ENCODE results near the gene TMC6. TPM values are rescaled to one million over a fixed set of nuclear protein-coding genes. Genes with fewer than 3 reads are reported as not detected.

The TMC6 gene
- total and polyA plus RNA-seq, 12 donors: 22.8 to 109 (median 69.1) TPM

- Histone ChIP-seq H3K9me3 (no peaks in the 10 kb centered on the region), H3K4me1 (peaks cover 16 to 68% (median 48%) of the 10 kb centered on the region in 9 donors), H3K36me3 (peaks cover 0 to 15% (median 0%) of the 10 kb centered on the region in 9 donors), H3K4me3 (no peak overlapping the region), H3K27me3 (no peaks in the 10 kb centered on the region), H3K27ac (peak overlapping the region in 9 of 10 donors; percentile 60 to 88 (median 81))
- TF ChIP-seq CTCF (IDR thresholded peaks at IDR 0.05): no peak
- DNase-seq: no peak
- ATAC-seq: no peak
- intact Hi-C loops (cut with DNase I): loop anchor here in 1 of 10 donors (5.0 kb wide), 1 partner anchor 34 kb away; no protein-coding TSS in a partner anchor
- 91 to 93% methylated on average over 21 of the region's 21 CpGs for WGBS, 2 donors
These were observed 14.9 kb upstream of the TMC6 start for GRCh38 chr17:78143214-78144146.

GRCh38 chr17:78142119-78142861 is 13.7 kb upstream of the TMC6 start:
- DNase-seq (no peak), ATAC-seq (no peak)
- WGBS, 2 donors: 82 to 85% methylated on average over 16 of the region's 16 CpGs
- intact Hi-C loops (cut with DNase I): loop anchor here in 1 of 10 donors (5.0 kb wide), 1 partner anchor 35 kb away; no protein-coding TSS in a partner anchor
- Histone ChIP-seq H3K36me3 (peaks cover 0 to 15% (median 0%) of the 10 kb centered on the region in 9 donors), H3K27me3 (no peaks in the 10 kb centered on the region), H3K9me3 (no peaks in the 10 kb centered on the region), H3K4me3 (no peak overlapping the region), H3K27ac (no peak overlapping the region), H3K4me1 (peaks cover 16 to 70% (median 48%) of the 10 kb centered on the region in 9 donors)
- TF ChIP-seq CTCF (IDR thresholded peaks at IDR 0.05): no peak

- peak overlapping the region in 1 of 10 donors; percentile 58 for H3K27ac ChIP-seq
- ATAC-seq: no peak
- intact Hi-C loops (cut with DNase I): loop anchor here in 1 of 10 donors (5.0 kb wide), 1 partner anchor 36 kb away; no protein-coding TSS in a partner anchor
- H3K4me1 ChIP-seq: peaks cover 16 to 75% (median 48%) of the 10 kb centered on the region in 9 donors
- H3K9me3 ChIP-seq: no peaks in the 10 kb centered on the region
- peaks cover 0 to 16% (median 0%) of the 10 kb centered on the region in 9 donors for H3K36me3 ChIP-seq
- WGBS, 2 donors: 88 to 89% methylated on average over 20 of the region's 20 CpGs
- no peak overlapping the region for H3K4me3 ChIP-seq
- no peak for TF ChIP-seq CTCF (IDR thresholded peaks at IDR 0.05)
- no peaks in the 10 kb centered on the region for H3K27me3 ChIP-seq
- no peak for DNase-seq
These were observed 13.0 kb upstream of the TMC6 start for GRCh38 chr17:78141437-78142118.
